Measurements from ENCODE around the gene XYLT1. TPM values are rescaled to one million over a fixed set of nuclear protein-coding genes. Genes with fewer than 3 reads are reported as not detected.

The XYLT1 gene
- total RNA-seq, 1 experiment from 2014 or later, result 14.5 TPM

GRCh38 chr16:17345043-17345442, 125.7 kb downstream of the XYLT1 start:
- Histone ChIP-seq H3K18ac (ENCODE audit: insufficient read length, low read depth, low read length) (no peak overlapping the region), H4K91ac (ENCODE audit: insufficient read length, low read depth, low read length) (no peak overlapping the region), H3K9me3 (ENCODE audit: control insufficient read depth, low read depth, low read length) (no peaks in the 10 kb centered on the region), H3K79me1 (ENCODE audit: insufficient read depth, low read depth, low read length, poor library complexity, severe bottlenecking) (no peaks in the 10 kb centered on the region), H3K4me1 (ENCODE audit: insufficient read depth, low read length) (no peaks in the 10 kb centered on the region), H2AFZ (ENCODE audit: low read length) (no peak overlapping the region), H4K20me1 (ENCODE audit: control insufficient read depth, insufficient read depth, insufficient read length) (no peaks in the 10 kb centered on the region), H3T11ph (ENCODE audit: low read length) (no peak overlapping the region), H2BK120ac (ENCODE audit: low read depth, low read length, poor library complexity, severe bottlenecking) (no peak overlapping the region), H3K27me3 (ENCODE audit: insufficient read depth, low read length) (no peaks in the 10 kb centered on the region), H3K23ac (ENCODE audit: insufficient read length, low read depth, low read length) (no peak overlapping the region), H3K27ac (ENCODE audit: insufficient read length, low read depth, low read length) (no peak overlapping the region), H3K4me2 (ENCODE audit: insufficient read depth, insufficient read length, low read length) (no peak overlapping the region), H2AK5ac (ENCODE audit: insufficient read length, low read length) (no peak overlapping the region), H2BK20ac (ENCODE audit: low read depth, low read length, poor library complexity, severe bottlenecking) (no peak overlapping the region), H3K23me2 (ENCODE audit: insufficient read length, low read depth, low read length, poor library complexity, severe bottlenecking) (no peaks in the 10 kb centered on the region), H2BK5ac (ENCODE audit: insufficient read length, low read length) (no peak overlapping the region), H3K79me2 (ENCODE audit: insufficient read depth, low read length) (no peaks in the 10 kb centered on the region), H3K14ac (ENCODE audit: insufficient read depth, low read length) (no peak overlapping the region), H4K8ac (replicated peaks; ENCODE audit: insufficient read length, low read depth, low read length) (no peak overlapping the region), H2BK12ac (ENCODE audit: insufficient read length, low read depth, low read length) (no peak overlapping the region), H2BK15ac (ENCODE audit: low read depth, low read length) (no peak overlapping the region), H3K9ac (ENCODE audit: extremely low read depth, insufficient read length, low read length) (no peak overlapping the region), H4K5ac (ENCODE audit: insufficient read length, low read depth, low read length) (no peak overlapping the region), H3K56ac (ENCODE audit: insufficient read length, low read depth, low read length) (no peak overlapping the region), H3K4ac (ENCODE audit: low read depth, low read length) (no peak overlapping the region)
- DNase-seq, result no peak
- Mint-ChIP-seq H3K9me3 (no peaks in the 10 kb centered on the region), H3K36me3 (ENCODE audit: insufficient read depth in 1 of 3, low read depth in 3 of 3) (0 out of 7 replicates have a peak, but pooled peaks cover 0 to under 1% (median under 1%) of the 10 kb centered on the region in 3 experiments), H3K27me3 (ENCODE audit: low read depth) (no peaks in the 10 kb centered on the region; the same call in 1 of the 2 replicates), H3K4me1 (no peaks in the 10 kb centered on the region; a peak in 1 of 4 replicates), H3K4me3 (no peak overlapping the region), H3K27ac (peak overlapping the region in 1 of 3 experiments; percentile 22; a peak in 2 of 7 replicates)
- WGBS (ENCODE audit: extremely low coverage, insufficient read length, low lambda C conversion rate), result no CpG with 5 or more reads among the region's 5 CpGs
- no peak for TF ChIP-seq CTCF (conservative IDR thresholded peaks at IDR 0.05)

Data from H9 (cell line).